HepG2 (cell line): ENCODE measurements around the gene VSTM5. TPM values are rescaled to one million over a fixed set of nuclear protein-coding genes. Genes with fewer than 3 reads are reported as not detected.

ENCODE experiments used
- ATAC-seq: fragments of 200-7000 bp; cut with Tn5 transposase; 3 replicates; pipeline ENCODE4 v1.9.1; 2020; ENCODE audit warnings: mild to moderate bottlenecking, moderate library complexity
- BruUV-seq: library from RNA; stranded (reverse); fragments of 400-500 nt; replicated peaks from 2 replicates; lab custom pipeline; 2021; lab: Mats Ljungman, UMichigan
- CTCF ChIA-PET: fragments of 300-600 bp; formaldehyde crosslinking; extraction: SDS; loops from one replicate; lab custom pipeline; 2021; ENCODE audit warnings: low total read pairs, inconsistent platforms, low intra/inter-chr PET ratio; lab: Yijun Ruan, JAX
- POLR2A ChIA-PET: fragments of 350-600 bp; sonication (Branson Sonifier 250); formaldehyde crosslinking; loops from one replicate; lab custom pipeline; 2020; ENCODE audit warnings: antibody characterized with exemption, inconsistent platforms; lab: Yijun Ruan, JAX
- DNase-seq: peaks from one replicate; pipeline ENCODE4 v3.0.0-alpha.2; 2015; ENCODE audit warnings: low spot score
- FAIRE-seq: peaks from 3 replicates; lab custom pipeline; 2011; peaks lifted over from hg19 to GRCh38; lab: Jason Lieb, UNC
- H2AFZ ChIP-seq: one replicate; pipeline ENCODE4 v1.6.1; 2011; ENCODE audit warnings: low read length, inconsistent platforms
- H3K27ac ChIP-seq: fragments of 300-600 bp; 3 replicates; pipeline ENCODE4 v1.8.0; 2011; ENCODE audit warnings: mixed run types, mild to moderate bottlenecking, mixed read lengths, low read length, inconsistent platforms; ENCODE audit not compliant: insufficient read depth; ENCODE audit errors: extremely low read length
- H3K27me3 ChIP-seq, 2 experiments: fragments of 200-600 bp in 1 of 2; 2 replicates in 1 of 2; 3 replicates in 1 of 2; pipeline versions ENCODE4 v1.6.0 to v1.8.0; 2011; ENCODE audit warnings: low read length in 2 of 2, mild to moderate bottlenecking in 2 of 2, moderate library complexity in 2 of 2, inconsistent platforms in 1 of 2; ENCODE audit not compliant: insufficient read depth in 2 of 2, control insufficient read depth in 1 of 2
- H3K36me3 ChIP-seq, 2 experiments: fragments of 200-600 bp in 1 of 2; replicated peaks in 1 of 2; 2 replicates in 1 of 2; 3 replicates in 1 of 2; pipeline versions ENCODE4 v1.5.1 to v1.8.0; 2011; ENCODE audit warnings: low read length in 2 of 2, inconsistent platforms in 1 of 2; ENCODE audit not compliant: insufficient read depth in 2 of 2, control insufficient read depth in 1 of 2
- H3K4me1 ChIP-seq: 2 replicates; pipeline ENCODE4 v1.5.1; 2012; ENCODE audit warnings: low read length, inconsistent platforms; ENCODE audit not compliant: insufficient read depth
- H3K4me2 ChIP-seq: 2 replicates; pipeline ENCODE4 v1.6.0; 2011; ENCODE audit warnings: low read depth, low read length, inconsistent platforms
- H3K4me3 ChIP-seq, 3 experiments: fragments of 200-600 bp in 1 of 3; sonication (generic), shearing (Covaris generic) in 1 of 3; replicated peaks in 1 of 3; 2 replicates each; pipeline ENCODE4 v1.5.1; 2011 to 2016; ENCODE audit warnings: low read length in 3 of 3, inconsistent platforms in 2 of 3, low read depth in 2 of 3, mild to moderate bottlenecking in 2 of 3, control low read depth in 1 of 3, mixed read lengths in 1 of 3; ENCODE audit not compliant: insufficient read depth in 1 of 3
- H3K79me2 ChIP-seq: one replicate; pipeline ENCODE4 v1.6.1; 2011; ENCODE audit warnings: low read length, inconsistent platforms; ENCODE audit not compliant: insufficient read depth
- H3K9ac ChIP-seq: 2 replicates; pipeline ENCODE4 v1.6.0; 2011; ENCODE audit warnings: mild to moderate bottlenecking, low read depth, low read length, inconsistent platforms; ENCODE audit not compliant: insufficient read depth
- H3K9me3 ChIP-seq: 2 replicates; pipeline ENCODE4 v1.5.1; 2012; ENCODE audit warnings: mild to moderate bottlenecking, low read length
- H4K20me1 ChIP-seq: 2 replicates; pipeline ENCODE4 v1.6.0; 2011; ENCODE audit warnings: inconsistent platforms, mild to moderate bottlenecking, low read length, moderate library complexity; ENCODE audit not compliant: insufficient read depth
- CSRNP1 ChIP-seq: sonication (generic); formaldehyde crosslinking; IDR thresholded peaks from 2 replicates; pipeline ENCODE4 v1.8.1; 2023; ENCODE audit warnings: mild to moderate bottlenecking, missing genetic modification reagents
- ETV6 ChIP-seq: sonication (generic); formaldehyde crosslinking; conservative IDR thresholded peaks from 2 replicates; pipeline ENCODE4 v1.4.0; 2020; ENCODE audit warnings: missing genetic modification reagents
- HNRNPL ChIP-seq: fragments of 200-400 bp; formaldehyde crosslinking; IDR thresholded peaks from 2 replicates; pipeline ENCODE4 v1.6.1; 2017; ENCODE audit warnings: mild to moderate bottlenecking, low read depth, low read length
- LCORL ChIP-seq, 2 experiments: fragments of 450-650 bp in 1 of 2; sonication (generic) in 1 of 2; formaldehyde crosslinking in 1 of 2; IDR thresholded peaks; 2 replicates each; pipeline versions ENCODE4 v1.5.0 to v1.6.1; 2017 to 2020; ENCODE audit warnings: antibody characterized with exemption in 1 of 2, missing genetic modification reagents in 1 of 2
- MTF1 ChIP-seq: sonication (generic); formaldehyde crosslinking; IDR thresholded peaks from 2 replicates; pipeline ENCODE4 v1.5.0; 2020; ENCODE audit warnings: missing genetic modification reagents
- NCOA5 ChIP-seq: sonication (generic); formaldehyde crosslinking; IDR thresholded peaks from 2 replicates; pipeline ENCODE4 v1.4.0; 2020; ENCODE audit warnings: missing genetic modification reagents
- NFE2L2 ChIP-seq: fragments of 150-350 bp; IDR thresholded peaks from 2 replicates; pipeline ENCODE4 v1.6.1; 2014; ENCODE audit warnings: low read length
- PRPF4 ChIP-seq: fragments of 200-400 bp; formaldehyde crosslinking; IDR thresholded peaks from 2 replicates; pipeline ENCODE4 v1.6.1; 2016; ENCODE audit warnings: low read length, low read depth; ENCODE audit not compliant: poor library complexity, severe bottlenecking
- SNAPC2 ChIP-seq: sonication (generic); formaldehyde crosslinking; IDR thresholded peaks from 2 replicates; pipeline ENCODE4 v1.8.1; 2022; ENCODE audit warnings: mild to moderate bottlenecking, missing genetic modification reagents
- THRA ChIP-seq: sonication (generic); formaldehyde crosslinking; IDR thresholded peaks from 2 replicates; pipeline ENCODE4 v1.4.0; 2020; ENCODE audit warnings: missing genetic modification reagents, borderline replicate concordance
- ZBTB34 ChIP-seq: sonication (generic); formaldehyde crosslinking; IDR thresholded peaks from 2 replicates; pipeline ENCODE4 v1.8.0; 2022; ENCODE audit warnings: mild to moderate bottlenecking, missing genetic modification reagents
- ZNF331 ChIP-seq: sonication (generic); formaldehyde crosslinking; IDR thresholded peaks from 2 replicates; pipeline ENCODE4 v1.4.0; 2020; ENCODE audit warnings: missing genetic modification reagents
- ZNF841 ChIP-seq: sonication (generic); formaldehyde crosslinking; IDR thresholded peaks from 2 replicates; pipeline ENCODE4 v1.8.1; 2023; ENCODE audit warnings: missing genetic modification reagents, borderline replicate concordance
- WGBS: methylation state at CpG from one replicate; pipeline ENCODE4 v1.1.6; 2017; ENCODE audit warnings: low lambda C conversion rate; 5-methylcytosine and 5-hydroxymethylcytosine counted together
- in situ Hi-C: cut with HindIII; loops from 2 replicates; pipeline ENCODE4 v1.10.0; 2017; ENCODE audit warnings: low pct_unique_long_range_greater_than_20kb; ENCODE audit not compliant: extremely low pct_ligation_motif_present
- intact Hi-C: fragments of 100-400 bp; cut with micrococcal nuclease; formaldehyde crosslinking; loops from one replicate; pipeline ENCODE4 v1.10.0; 2022; ENCODE audit not compliant: unreplicated experiment
- polyA plus RNA-seq, 8 experiments: library from polyadenylated mRNA; depleted of rRNA in 3 of 8; stranded (reverse) in 7 of 8; unstranded in 1 of 8; fragments of >200 nt; fragmentation: Illumina TruSeq in 4 of 8; extraction: Trizol in 4 of 8; gene quantifications; 2 replicates each; pipeline versions ENCODE4 v1.2.1 to v1.2.3, GENCODE V29; 2011 to 2016; ENCODE audit warnings: low read depth in 4 of 8, missing spikeins in 1 of 8, mixed read lengths in 1 of 8; ENCODE audit not compliant: insufficient read depth in 1 of 8
- total RNA-seq, 5 experiments: library from RNA; depleted of rRNA; stranded (reverse); fragments of >200 nt; fragmentation: Illumina TruSeq; extraction: Trizol; gene quantifications; 2 replicates each; pipeline ENCODE4 v1.2.3, GENCODE V29; 2016; ENCODE audit warnings: low read depth in 1 of 5
- TF ChIP-seq, protein P1 (sequence below): sonication (generic); formaldehyde crosslinking; IDR thresholded peaks from 2 replicates; pipeline ENCODE4 v1.5.0; 2020; ENCODE audit warnings: mild to moderate bottlenecking, missing genetic modification reagents
- TF ChIP-seq, protein P2 (sequence below): sonication (generic); formaldehyde crosslinking; IDR thresholded peaks from 2 replicates; pipeline ENCODE4 v1.5.0; 2020; ENCODE audit warnings: mild to moderate bottlenecking, low read depth, missing genetic modification reagents, borderline replicate concordance

Gene VSTM5
- total and polyA plus RNA-seq, 2 of the 13 experiments (the other 11 are each of a cell fraction or from before 2014, with no cell fraction given): not detected

- TF ChIP-seq, protein P1, sequence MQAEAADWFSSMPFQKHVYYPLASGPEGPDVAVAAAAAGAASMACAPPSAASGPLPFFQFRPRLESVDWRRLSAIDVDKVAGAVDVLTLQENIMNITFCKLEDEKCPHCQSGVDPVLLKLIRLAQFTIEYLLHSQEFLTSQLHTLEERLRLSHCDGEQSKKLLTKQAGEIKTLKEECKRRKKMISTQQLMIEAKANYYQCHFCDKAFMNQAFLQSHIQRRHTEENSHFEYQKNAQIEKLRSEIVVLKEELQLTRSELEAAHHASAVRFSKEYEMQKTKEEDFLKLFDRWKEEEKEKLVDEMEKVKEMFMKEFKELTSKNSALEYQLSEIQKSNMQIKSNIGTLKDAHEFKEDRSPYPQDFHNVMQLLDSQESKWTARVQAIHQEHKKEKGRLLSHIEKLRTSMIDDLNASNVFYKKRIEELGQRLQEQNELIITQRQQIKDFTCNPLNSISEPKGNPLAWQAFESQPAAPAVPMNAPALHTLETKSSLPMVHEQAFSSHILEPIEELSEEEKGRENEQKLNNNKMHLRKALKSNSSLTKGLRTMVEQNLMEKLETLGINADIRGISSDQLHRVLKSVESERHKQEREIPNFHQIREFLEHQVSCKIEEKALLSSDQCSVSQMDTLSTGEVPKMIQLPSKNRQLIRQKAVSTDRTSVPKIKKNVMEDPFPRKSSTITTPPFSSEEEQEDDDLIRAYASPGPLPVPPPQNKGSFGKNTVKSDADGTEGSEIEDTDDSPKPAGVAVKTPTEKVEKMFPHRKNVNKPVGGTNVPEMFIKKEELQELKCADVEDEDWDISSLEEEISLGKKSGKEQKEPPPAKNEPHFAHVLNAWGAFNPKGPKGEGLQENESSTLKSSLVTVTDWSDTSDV (CRISPR knock-in tag): no peak
- no peak for TF ChIP-seq LCORL (IDR thresholded peaks at IDR 0.05)
- no peak for TF ChIP-seq LCORL (CRISPR knock-in tag; IDR thresholded peaks at IDR 0.05)
- TF ChIP-seq, protein P2, sequence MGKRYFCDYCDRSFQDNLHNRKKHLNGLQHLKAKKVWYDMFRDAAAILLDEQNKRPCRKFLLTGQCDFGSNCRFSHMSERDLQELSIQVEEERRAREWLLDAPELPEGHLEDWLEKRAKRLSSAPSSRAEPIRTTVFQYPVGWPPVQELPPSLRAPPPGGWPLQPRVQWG (CRISPR knock-in tag): no peak
- no peak for TF ChIP-seq ZNF331 (CRISPR knock-in tag)
Observed at GRCh38 chr11:93849201-93849600, 1.2 kb downstream of the VSTM5 start (continued).

DNA sequence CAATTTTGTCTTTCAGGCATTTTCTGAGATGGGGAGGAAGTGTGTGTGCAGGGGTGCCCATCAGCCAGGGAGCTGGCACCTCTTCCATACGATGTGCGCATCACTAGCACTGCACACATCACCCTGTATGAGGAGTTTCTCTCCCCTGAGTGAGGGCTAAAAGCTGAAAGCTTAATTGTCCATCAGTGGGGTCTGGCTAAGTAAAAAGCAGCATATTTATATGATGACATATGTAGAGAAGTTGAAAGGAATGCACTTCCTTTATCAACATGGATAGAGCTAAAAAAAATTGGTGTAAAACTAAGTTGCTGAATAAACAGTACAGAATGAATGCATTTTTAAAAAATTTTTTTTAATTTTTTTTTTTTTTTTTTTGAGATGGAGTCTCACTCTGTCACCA lies 4.0 kb downstream of the VSTM5 start:
- CTCF ChIA-PET: no interaction called here
- POLR2A ChIA-PET: no interaction called here
- H3K79me2 ChIP-seq: no peaks in the 10 kb centered on the region
- no peak for ATAC-seq
- 87% methylated on average over 2 of the region's 2 CpGs for WGBS
- FAIRE-seq: no peak
- no peak overlapping the region for H3K27ac ChIP-seq
- BruUV-seq: no TSS peak
- peaks cover 19% of the 10 kb centered on the region for H3K4me1 ChIP-seq
- intact Hi-C loops (no loop called here), in situ Hi-C loops (no loop called here)
- no peak overlapping the region for H2AFZ ChIP-seq
- no peaks in the 10 kb centered on the region for H3K9me3 ChIP-seq
- H4K20me1 ChIP-seq: no peaks in the 10 kb centered on the region
- H3K4me3 ChIP-seq: no peak overlapping the region
- no peaks in the 10 kb centered on the region for H3K36me3 ChIP-seq
- no peak overlapping the region for H3K4me2 ChIP-seq
- H3K9ac ChIP-seq: no peak overlapping the region
- DNase-seq: no peak
- H3K27me3 ChIP-seq: peaks cover 4 to 46% of the 10 kb centered on the region in 2 experiments; a peak in 4 of 5 replicates
- TF ChIP-seq NFE2L2: no peak
- TF ChIP-seq SNAPC2 (CRISPR knock-in tag): no peak
- TF ChIP-seq ZBTB34 (CRISPR knock-in tag): no peak
- no peak for TF ChIP-seq PRPF4
- TF ChIP-seq CSRNP1: no peak
- no peak for TF ChIP-seq MTF1 (CRISPR knock-in tag)
- TF ChIP-seq THRA: no peak
- no peak for TF ChIP-seq HNRNPL
- no peak for TF ChIP-seq NCOA5 (CRISPR knock-in tag)
- TF ChIP-seq ETV6 (CRISPR knock-in tag): no peak
- TF ChIP-seq ZNF841 (CRISPR knock-in tag): no peak
